Measurements from ENCODE around the gene ADCY10. TPM values are rescaled to one million over a fixed set of nuclear protein-coding genes. Genes with fewer than 3 reads are reported as not detected.
A peak's percentile ranks its signal among the peaks of the same experiment; 100 is the strongest.

The ADCY10 gene
- total and polyA plus RNA-seq, 9 of the 15 experiments (the other 6 are each of a cell fraction or from before 2014, with no cell fraction given) = 0.08 to 0.86 (median 0.22) TPM

GRCh38 chr1:167762061-167762746 is 151.7 kb downstream of the ADCY10 start (continued):
- TF ChIP-seq ZNF609 (CRISPR knock-in tag; IDR thresholded peaks at IDR 0.05; ENCODE audit: borderline replicate concordance) = no peak
- TF ChIP-seq ZBTB49 (CRISPR knock-in tag; IDR thresholded peaks at IDR 0.05; ENCODE audit: borderline replicate concordance) = no peak
- no peak for TF ChIP-seq ETS2 (tag; IDR thresholded peaks at IDR 0.05; ENCODE audit: borderline replicate concordance, poor library complexity, severe bottlenecking)
- TF ChIP-seq MEIS2 (IDR thresholded peaks at IDR 0.05; ENCODE audit: partially characterized antibody) = peak; percentile 87
- peak; percentile 16 for TF ChIP-seq RBM25 (IDR thresholded peaks at IDR 0.05; ENCODE audit: low read depth, low read length, severe bottlenecking)
- TF ChIP-seq PKNOX1 (IDR thresholded peaks at IDR 0.05) = peak; percentile 80
